GM21390 (cell line): ENCODE results near the gene ATF6B.

Source experiments
- ATAC-seq: cut with Tn5 transposase; IDR thresholded peaks from one replicate; pipeline ENCODE4 v1.9.1; 2021; ENCODE audit not compliant: unreplicated experiment

Gene ATF6B

GRCh38 chr6:32132110-32132509 lies 4.1 kb upstream of the ATF6B start:
- no peak for ATAC-seq

GRCh38 chr6:32131439-32131948 lies 3.4 kb upstream of the ATF6B start:
- ATAC-seq = no peak

- ATAC-seq = no peak
Observed at GRCh38 chr6:32129297-32130088, 1.4 kb upstream of the ATF6B start.

- ATAC-seq = no peak
Observed at GRCh38 chr6:32128751-32129296, 778 bp upstream of the ATF6B start.

GRCh38 chr6:32127409-32127716 lies 683 bp downstream of the ATF6B start:
- ATAC-seq = no peak

GRCh38 chr6:32126880-32127279 lies 1.2 kb downstream of the ATF6B start:
- ATAC-seq = no peak

- no peak for ATAC-seq
Observed at GRCh38 chr6:32123681-32124080, 4.4 kb downstream of the ATF6B start.

- ATAC-seq = no peak
Observed at GRCh38 chr6:32120573-32121059, 7.4 kb downstream of the ATF6B start.

- ATAC-seq = no peak
Observed at GRCh38 chr6:32118782-32119628, 9.0 kb downstream of the ATF6B start.

- ATAC-seq = no peak
Observed at GRCh38 chr6:32117461-32117860, 10.6 kb downstream of the ATF6B start.

GRCh38 chr6:32116674-32117073 lies 11.4 kb downstream of the ATF6B start:
- ATAC-seq = no peak

- no peak for ATAC-seq
Observed at GRCh38 chr6:32115623-32116022, 12.4 kb downstream of the ATF6B start.

- ATAC-seq = no peak
Observed at GRCh38 chr6:32114796-32115195, 13.2 kb downstream of the ATF6B start.

GRCh38 chr6:32113386-32114352 lies 14.4 kb downstream of the ATF6B start:
- ATAC-seq = no peak

- no peak for ATAC-seq
Observed at GRCh38 chr6:32112431-32112980, 15.5 kb downstream of the ATF6B start.

GRCh38 chr6:32111424-32112066 lies 16.5 kb downstream of the ATF6B start:
- no peak for ATAC-seq

- ATAC-seq = no peak
Observed at GRCh38 chr6:32110632-32111031, 17.4 kb downstream of the ATF6B start.

- no peak for ATAC-seq
Observed at GRCh38 chr6:32109765-32110160, 18.3 kb downstream of the ATF6B start.

- ATAC-seq = no peak
Observed at GRCh38 chr6:32109114-32109764, 18.8 kb downstream of the ATF6B start, which contains the start of gene TNXB. TNXB (minus strand) TSS chr6:32109338; CDS start chr6:32098198, 11,140 bp downstream.
